Activated T-cell treated with anti-CD3 and anti-CD28 coated beads, Interleukin-2, amount 50 U/mL, for 48 hours (primary cell): ENCODE data around the gene FGFRL1.

Experiments used
- DNase-seq, 2 experiments: peaks; one replicate each; pipeline ENCODE4 v3.0.0-alpha.2; 2020

The FGFRL1 gene

DNA sequence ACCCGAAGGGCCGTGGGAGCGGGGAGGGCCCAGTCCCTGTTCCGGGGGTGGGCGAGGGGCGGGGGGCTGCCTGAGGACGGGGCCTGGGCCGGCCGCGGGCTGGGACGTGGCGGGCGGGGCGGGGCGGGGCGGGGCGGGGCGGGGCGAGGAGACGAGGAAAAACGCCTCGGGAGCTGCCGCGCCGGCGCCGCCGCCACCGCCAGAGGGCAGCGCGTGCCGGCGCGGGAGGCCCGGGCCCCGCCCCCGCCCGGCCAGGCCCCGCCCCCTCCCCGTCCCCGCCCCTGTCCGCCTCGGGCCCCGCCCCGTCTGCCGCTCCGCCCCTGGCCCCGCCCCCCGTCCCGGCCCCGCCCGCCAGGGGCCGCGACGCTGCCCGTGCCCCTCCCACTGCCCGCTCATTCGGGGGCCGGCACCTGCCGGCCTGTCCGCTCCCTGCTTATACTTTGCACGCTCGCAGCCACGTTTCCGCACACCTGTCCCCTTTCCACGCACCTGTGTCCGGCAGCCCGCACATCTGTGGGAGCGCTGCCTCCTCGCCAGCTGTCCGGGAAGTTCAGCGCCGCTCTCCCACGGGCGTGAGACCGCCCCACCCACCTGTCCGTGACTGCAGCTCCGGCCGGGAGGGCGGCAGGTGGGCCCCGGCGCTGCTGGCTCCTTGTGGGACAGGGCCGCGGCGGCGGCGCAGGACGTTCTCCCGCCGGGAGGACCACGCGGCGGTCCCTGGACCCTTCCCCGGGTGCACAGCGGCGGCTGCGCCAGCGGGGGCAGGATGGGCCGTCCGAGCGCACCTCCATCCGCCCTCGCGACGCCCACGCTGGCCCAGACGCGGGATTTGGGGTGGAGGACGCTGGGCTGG lies 1.7 kb upstream of the FGFRL1 start:
- DNase-seq = peak; percentile 75 to 78

DNA sequence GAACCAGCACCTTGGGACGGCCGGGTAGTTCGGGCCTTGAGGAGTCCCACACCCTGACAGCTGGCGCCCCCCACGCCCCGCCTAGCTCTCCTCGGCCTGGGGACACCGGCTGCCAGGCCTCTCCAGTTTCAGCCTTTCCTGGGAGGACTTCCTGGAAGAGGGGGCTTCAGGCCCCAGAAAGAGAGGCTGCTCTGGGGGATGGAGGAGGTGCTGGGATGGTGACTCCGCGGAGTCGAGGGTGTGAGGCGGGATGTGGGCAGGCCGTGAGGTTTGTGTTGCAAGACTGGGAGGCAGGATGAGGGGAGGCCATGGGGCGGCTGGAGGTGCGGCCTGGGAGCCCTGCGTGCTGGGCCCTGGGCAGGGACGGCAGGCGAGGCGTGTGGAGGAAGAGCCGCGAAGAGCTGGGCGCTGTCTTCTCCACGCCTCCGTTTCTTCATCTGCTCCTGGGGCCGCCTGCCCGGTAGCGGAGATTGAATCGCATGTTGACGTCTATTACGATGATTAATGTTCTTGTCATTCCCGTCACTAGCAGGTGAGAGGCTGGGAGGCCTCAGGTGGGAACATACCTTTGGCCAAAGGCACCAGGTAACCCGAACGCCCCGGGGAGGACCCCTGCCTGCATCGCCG lies 918 bp upstream of the FGFRL1 start:
- peak; percentile 83 to 87 for DNase-seq

- DNase-seq = no peak
Measured at GRCh38 chr4:1011666-1012033, 224 bp downstream of the FGFRL1 start.

GRCh38 chr4:1012034-1012739 lies 761 bp downstream of the FGFRL1 start:
- DNase-seq = peak in 1 of 2 experiments; percentile 53

- no peak for DNase-seq
Measured at GRCh38 chr4:1013225-1014073, 2.0 kb downstream of the FGFRL1 start.

GRCh38 chr4:1014291-1015167 lies 3.1 kb downstream of the FGFRL1 start:
- DNase-seq = no peak

DNA sequence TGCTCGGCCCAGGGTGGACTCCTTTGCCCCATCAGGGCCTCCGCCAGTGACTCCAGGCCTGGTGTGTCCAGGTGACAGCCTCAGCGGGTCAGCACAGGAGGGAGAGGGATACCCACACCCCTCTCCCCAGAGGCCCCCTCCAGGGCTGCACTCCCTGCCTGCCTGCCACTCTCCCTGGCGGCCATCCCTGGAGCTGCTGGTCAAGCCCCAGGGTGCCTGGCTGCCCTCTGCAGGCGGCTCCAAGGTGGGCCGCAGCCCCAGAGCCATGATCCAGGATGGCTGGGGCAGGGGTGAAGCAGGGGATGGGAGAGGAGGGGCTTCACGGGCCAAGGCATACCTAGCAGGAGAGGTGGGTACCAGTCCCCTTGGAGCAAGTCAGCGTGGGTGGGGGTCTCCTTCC lies 3.8 kb downstream of the FGFRL1 start:
- no peak for DNase-seq

GRCh38 chr4:1015746-1016145 lies 4.3 kb downstream of the FGFRL1 start:
- no peak for DNase-seq

DNA sequence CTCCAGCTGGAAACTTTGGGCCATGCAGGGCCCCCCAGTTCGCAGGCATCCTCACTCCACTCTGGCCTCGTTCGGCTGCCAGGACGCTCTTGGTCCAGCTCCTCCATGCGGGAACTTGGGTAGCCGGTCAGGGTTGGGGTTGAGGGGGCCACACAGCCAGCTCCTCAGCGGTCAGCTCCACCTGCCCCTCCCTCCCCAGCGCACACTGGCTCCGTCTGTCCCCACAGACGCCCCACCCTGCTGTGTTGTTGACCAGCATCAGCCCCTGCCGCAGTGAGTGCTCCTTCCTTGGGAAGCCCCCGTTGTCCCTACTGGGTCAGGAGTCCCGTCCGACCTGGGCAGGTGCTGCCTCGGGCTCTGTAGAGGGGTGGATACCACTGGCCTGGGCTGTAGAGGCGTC lies 5.8 kb downstream of the FGFRL1 start:
- DNase-seq = no peak

DNA sequence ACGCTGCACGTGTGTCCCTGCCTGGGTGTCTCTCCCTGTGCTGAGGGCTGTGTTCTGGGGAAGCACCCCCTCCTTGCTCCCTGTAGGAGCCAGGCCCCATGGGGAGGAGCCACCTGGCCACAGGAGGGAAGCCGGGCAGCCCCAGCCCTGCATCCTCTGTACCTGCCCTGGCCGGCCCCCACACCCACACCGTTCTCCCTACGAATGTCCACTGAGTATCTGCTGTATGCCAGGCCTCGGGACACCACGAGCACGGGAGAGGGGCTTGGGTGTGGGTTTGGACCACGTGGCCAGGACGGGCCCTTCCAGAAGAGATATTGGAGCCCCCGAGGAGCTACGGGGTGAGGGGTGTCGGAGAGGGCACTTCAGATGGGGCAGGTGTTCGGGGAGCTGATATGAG lies 6.3 kb downstream of the FGFRL1 start:
- DNase-seq = no peak

GRCh38 chr4:1018147-1019020 lies 7.0 kb downstream of the FGFRL1 start:
- DNase-seq = no peak

DNA sequence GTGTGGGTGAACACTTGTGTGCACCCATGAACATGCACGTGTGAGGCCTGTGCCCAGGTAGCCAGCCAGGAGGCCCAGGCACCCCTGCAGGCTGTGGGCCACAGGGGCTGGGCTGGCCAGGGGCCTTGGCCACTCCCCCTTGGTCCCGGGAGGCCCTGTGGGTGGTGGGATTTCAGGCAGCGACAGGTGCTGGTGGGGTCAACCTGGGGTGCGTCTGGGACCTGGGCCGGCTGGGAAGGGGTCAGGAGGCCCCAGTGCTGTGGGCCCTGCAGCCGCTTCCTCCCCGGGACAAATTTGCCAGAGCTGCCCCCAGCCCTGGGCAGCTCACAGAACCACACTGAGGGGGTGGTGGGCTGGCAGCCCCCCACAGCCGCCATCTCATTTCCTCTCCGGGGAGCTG lies 7.9 kb downstream of the FGFRL1 start:
- no peak for DNase-seq

- DNase-seq = no peak
Measured at GRCh38 chr4:1019729-1020470, 8.5 kb downstream of the FGFRL1 start.

DNA sequence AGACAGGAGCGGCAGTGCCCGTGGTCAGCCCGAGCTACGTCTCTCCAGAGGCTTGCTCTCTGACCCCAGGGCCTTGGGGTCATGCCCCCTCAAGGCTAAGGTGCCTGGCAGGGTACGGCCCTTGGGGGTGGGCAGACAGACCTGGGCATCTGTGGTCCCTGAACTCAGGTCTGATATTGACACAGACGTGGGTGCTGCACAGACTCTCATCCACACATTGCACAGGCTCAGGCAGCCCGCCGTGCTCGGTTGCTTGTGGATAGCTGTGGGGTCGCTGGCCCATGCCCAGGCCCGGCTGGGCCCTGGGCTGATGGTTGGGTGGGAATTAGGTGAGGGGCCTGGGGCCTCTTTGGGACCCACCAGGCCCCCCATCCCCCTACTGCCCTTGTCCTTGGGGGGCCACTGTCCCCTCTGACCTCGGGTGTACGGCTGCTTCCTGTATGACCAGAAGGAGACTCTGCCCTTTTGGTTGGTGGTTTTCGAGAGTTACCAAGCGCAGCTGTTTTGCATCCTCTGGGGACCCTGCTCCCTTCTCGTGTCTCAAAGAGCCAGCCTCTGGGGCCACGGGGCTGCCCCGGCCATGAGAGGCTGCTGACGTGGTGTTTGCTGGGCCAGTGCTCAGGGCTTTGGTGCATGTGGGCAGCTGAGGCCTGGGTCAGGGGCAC lies 10.1 kb downstream of the FGFRL1 start:
- no peak for DNase-seq

DNA sequence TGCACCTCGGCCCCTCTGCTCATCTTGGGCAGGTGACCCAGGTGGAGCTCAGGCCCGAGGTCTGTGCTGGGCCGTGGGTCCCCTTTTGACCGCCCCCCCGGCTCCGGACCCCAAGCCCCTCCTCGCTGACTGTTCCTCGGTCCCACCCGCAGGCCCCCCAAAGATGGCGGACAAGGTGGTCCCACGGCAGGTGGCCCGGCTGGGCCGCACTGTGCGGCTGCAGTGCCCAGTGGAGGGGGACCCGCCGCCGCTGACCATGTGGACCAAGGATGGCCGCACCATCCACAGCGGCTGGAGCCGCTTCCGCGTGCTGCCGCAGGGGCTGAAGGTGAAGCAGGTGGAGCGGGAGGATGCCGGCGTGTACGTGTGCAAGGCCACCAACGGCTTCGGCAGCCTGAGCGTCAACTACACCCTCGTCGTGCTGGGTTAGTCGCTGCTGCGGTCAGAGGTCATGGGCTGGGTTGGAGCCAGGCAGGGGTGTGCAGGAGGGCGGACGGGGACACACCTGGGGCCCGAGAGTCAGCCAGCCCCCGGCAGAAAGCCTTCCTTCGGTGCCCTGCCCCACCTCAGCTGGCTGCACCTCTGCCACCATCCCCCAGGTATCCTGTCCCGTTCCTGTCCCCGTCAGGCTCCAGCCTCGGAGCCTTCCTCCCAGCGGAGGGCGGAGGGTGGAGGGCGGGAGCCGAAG lies 10.8 kb downstream of the FGFRL1 start:
- DNase-seq = no peak

DNA sequence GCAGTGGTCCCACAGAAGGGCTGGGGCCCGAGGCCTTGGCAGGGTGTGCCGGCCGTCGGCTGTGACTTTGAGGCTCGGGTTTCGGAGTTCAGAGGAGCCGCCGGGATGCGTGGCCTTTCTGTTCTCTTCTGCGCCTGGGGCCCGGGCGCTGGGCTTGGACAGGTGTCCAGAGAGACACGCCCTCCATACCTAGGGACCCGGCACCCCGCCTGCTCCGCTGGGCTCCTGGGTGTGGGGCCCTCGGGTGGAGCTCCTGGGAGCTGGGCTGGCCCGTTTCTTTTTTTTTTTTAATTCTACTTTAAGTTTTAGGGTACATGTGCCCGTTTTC lies 11.3 kb downstream of the FGFRL1 start:
- no peak for DNase-seq

DNA sequence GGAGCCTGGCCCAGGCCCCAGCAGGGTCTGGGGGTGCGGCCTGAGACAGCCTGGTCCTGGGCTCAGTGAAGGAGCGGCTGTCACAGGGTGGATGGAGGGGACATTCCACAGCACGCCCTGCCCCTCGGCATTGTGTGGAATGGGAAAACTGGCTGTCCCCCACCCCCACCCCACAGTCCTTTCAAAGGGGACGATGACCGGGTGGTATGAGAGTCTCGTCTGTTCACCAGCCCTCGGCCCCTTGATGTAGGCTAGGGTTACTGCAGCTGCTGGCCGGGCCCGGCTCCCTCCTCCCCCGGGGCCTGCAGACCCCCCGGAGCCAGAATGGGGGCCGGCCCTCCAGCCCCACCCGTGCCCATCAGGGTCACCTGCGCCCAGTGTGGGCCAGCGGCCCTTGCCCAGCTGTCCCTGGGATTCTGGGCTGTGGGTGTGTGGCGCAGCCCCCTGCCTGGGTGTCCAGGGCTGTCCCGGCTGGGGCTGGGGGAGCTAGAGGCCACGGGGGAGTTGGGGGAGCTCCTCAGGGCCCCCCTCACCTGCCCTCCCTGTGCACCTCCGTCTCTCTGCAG lies 11.7 kb downstream of the FGFRL1 start:
- no peak for DNase-seq

DNA sequence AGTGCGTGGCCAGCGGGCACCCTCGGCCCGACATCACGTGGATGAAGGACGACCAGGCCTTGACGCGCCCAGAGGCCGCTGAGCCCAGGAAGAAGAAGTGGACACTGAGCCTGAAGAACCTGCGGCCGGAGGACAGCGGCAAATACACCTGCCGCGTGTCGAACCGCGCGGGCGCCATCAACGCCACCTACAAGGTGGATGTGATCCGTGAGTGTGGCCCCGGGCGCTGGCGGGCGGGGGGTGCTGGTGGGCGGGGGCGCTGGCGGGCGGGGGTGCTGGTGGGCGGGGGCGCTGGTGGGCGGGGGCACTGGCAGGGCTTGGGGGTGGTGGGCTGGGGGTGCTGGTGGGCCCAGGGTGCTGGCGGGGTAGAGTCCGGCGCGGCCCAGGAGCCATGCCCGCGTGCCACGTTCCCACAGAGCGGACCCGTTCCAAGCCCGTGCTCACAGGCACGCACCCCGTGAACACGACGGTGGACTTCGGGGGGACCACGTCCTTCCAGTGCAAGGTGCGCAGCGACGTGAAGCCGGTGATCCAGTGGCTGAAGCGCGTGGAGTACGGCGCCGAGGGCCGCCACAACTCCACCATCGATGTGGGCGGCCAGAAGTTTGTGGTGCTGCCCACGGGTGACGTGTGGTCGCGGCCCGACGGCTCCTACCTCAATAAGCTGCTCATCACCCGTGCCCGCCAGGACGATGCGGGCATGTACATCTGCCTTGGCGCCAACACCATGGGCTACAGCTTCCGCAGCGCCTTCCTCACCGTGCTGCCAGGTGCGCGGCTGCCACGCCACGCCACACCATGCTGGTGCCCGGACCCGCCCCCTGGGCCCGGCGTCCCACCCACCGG lies 12.7 kb downstream of the FGFRL1 start:
- no peak for DNase-seq
